ENCODE results near the gene ANXA6. TPM values are rescaled to one million over a fixed set of nuclear protein-coding genes. Genes with fewer than 3 reads are reported as not detected.

ANXA6 gene
- total and polyA plus RNA-seq, 10 of the 15 experiments (the other 5 are each of a cell fraction or from before 2014, with no cell fraction given), result 44.0 to 571 (median 465) TPM

DNA sequence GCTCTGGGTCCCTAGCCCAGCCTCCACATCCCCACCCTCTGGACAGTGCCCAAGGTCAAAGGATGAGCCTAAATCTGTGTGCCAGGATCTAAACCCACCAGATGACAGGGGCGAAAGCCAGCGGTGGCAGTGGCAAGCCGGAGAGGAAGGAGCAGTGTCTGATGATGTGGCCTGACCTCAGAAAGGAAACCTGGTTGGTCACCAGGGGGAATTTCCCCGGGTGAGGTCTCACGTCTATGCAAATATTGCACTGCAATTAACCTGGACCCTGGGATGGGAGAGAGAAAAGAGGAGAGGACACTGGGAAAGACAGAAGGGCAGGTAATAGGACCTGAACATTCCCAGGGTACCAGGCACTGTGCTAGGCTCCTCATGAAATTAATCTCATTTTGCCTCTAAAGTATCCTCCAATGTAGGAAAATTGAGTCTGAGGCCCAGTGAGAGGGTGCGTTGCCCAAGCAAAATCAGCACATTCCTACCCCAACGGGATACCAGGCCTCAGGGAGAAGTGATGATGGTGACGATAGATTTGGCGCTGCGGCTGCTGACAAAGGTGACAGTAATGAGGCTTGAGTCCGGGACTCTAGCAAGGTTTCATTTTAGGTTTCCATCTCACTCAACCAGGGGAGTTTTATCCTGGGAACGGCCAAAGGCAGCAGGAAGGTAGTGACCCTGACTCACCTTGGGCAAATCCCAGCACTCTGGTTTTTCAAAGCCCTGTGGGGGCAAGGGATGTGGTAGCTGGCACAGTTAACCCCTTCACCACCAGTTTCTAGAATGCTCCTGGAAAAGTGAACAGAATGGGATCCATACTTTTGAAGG is 63.3 kb downstream of the ANXA6 start (continued):
- peak; percentile 90 for TF ChIP-seq RELB (IDR thresholded peaks at IDR 0.05; ENCODE audit: low read depth)
- peak; percentile 49; the same call in 1 of the 2 replicates for TF ChIP-seq BMI1 (IDR thresholded peaks at IDR 0.05; ENCODE audit: borderline replicate concordance)
- TF ChIP-seq RUNX3 (IDR thresholded peaks at IDR 0.05; ENCODE audit: low read length), result peak; percentile 94
- no peak for TF ChIP-seq CEBPB (IDR thresholded peaks at IDR 0.05; ENCODE audit: borderline replicate concordance in 1 of 2, low read depth in 2 of 2, low read length in 2 of 2)
- peak; percentile 56; the same call in 1 of the 2 replicates for TF ChIP-seq TAF1 (IDR thresholded peaks at IDR 0.05; ENCODE audit: borderline replicate concordance, low read depth, low read length)
- TF ChIP-seq GATAD2B (conservative IDR thresholded peaks at IDR 0.05; ENCODE audit: low read depth), result peak; percentile 59
- peak; percentile 37 to 89; a peak in 2 of 4 replicates for TF ChIP-seq EP300 (IDR thresholded peaks at IDR 0.05; ENCODE audit: borderline replicate concordance in 1 of 2, control insufficient read depth in 1 of 2, low read depth in 2 of 2, low read length in 2 of 2)
- TF ChIP-seq MYC (IDR thresholded peaks at IDR 0.05; ENCODE audit: insufficient read depth, insufficient read length, insufficient replicate concordance, low read length, severe bottlenecking), result no peak
- TF ChIP-seq PAX8 (IDR thresholded peaks at IDR 0.05), result no peak
- TF ChIP-seq ZBTB11 (CRISPR knock-in tag; IDR thresholded peaks at IDR 0.05), result no peak
- peak; percentile 74 for TF ChIP-seq ATF7 (IDR thresholded peaks at IDR 0.05; ENCODE audit: low read depth)
- peak; percentile 92 for TF ChIP-seq POLR2AphosphoS5 (IDR thresholded peaks at IDR 0.05; ENCODE audit: low read length)
- no peak for TF ChIP-seq HSF1 (IDR thresholded peaks at IDR 0.05; ENCODE audit: low read depth, low read length)
- peak; percentile 96 for TF ChIP-seq DPF2 (IDR thresholded peaks at IDR 0.05)
- no peak for TF ChIP-seq KDM1A (IDR thresholded peaks at IDR 0.05; ENCODE audit: borderline replicate concordance)
- TF ChIP-seq GABPA (IDR thresholded peaks at IDR 0.05; ENCODE audit: low read depth), result no peak
- TF ChIP-seq KLF5 (IDR thresholded peaks at IDR 0.05; ENCODE audit: partially characterized antibody), result peak; percentile 36
- TF ChIP-seq HCFC1 (IDR thresholded peaks at IDR 0.05; ENCODE audit: low read length), result no peak
- TF ChIP-seq NR2C2 (IDR thresholded peaks at IDR 0.05; ENCODE audit: borderline replicate concordance, control insufficient read depth, insufficient read length, low read depth), result no peak
- TF ChIP-seq, protein P1, sequence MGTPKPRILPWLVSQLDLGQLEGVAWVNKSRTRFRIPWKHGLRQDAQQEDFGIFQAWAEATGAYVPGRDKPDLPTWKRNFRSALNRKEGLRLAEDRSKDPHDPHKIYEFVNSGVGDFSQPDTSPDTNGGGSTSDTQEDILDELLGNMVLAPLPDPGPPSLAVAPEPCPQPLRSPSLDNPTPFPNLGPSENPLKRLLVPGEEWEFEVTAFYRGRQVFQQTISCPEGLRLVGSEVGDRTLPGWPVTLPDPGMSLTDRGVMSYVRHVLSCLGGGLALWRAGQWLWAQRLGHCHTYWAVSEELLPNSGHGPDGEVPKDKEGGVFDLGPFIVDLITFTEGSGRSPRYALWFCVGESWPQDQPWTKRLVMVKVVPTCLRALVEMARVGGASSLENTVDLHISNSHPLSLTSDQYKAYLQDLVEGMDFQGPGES (IDR thresholded peaks at IDR 0.05), result peak; percentile 29; the same call in 1 of the 2 replicates
- TF ChIP-seq LARP7 (IDR thresholded peaks at IDR 0.05), result no peak; the same call in 1 of the 2 replicates
- TF ChIP-seq FOXM1 (IDR thresholded peaks at IDR 0.05; ENCODE audit: low read depth, low read length), result no peak; the same call in 1 of the 2 replicates
- TF ChIP-seq CREM (IDR thresholded peaks at IDR 0.05; ENCODE audit: low read depth), result peak; percentile 74
